Measurements from ENCODE around the gene PRKAR1B. TPM values are rescaled to one million over a fixed set of nuclear protein-coding genes. Genes with fewer than 3 reads are reported as not detected.
A peak's percentile ranks its signal among the peaks of the same experiment; 100 is the strongest.

Gene PRKAR1B
- total RNA-seq, 1 donor from 2014 or later = 11.8 TPM

DNA sequence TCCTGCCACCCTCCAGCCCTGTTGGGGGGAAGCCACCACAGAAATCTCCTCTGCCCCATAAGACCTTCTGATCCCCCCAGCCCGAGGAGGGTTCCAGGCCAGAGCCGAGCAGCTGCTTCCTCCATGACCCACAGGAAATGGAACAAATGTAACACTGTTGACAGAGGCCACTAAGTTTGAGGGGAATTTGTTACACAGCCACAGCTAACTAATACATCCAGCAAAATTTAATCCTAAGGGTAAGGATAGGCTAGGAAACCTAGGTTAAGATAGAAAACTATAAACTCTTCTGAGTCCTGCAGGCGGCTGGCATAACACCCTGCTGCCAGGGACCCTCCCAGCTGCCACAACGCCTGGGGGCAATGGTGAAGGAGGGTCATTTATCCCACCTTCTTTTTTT, 140.6 kb downstream of the PRKAR1B start:
- no peak overlapping the region for H3K27ac Mint-ChIP-seq
- Histone ChIP-seq H3K36me3 (no peaks in the 10 kb centered on the region), H3K27ac (no peak overlapping the region), H3K9me3 (ENCODE audit: low read depth) (no peaks in the 10 kb centered on the region), H3F3A (ENCODE audit: low read depth) (no peaks in the 10 kb centered on the region), H3K4me3 (no peak overlapping the region), H3K79me2 (ENCODE audit: low read depth) (no peaks in the 10 kb centered on the region), H3K4me2 (no peak overlapping the region), H3K9ac (no peak overlapping the region), H2AFZ (replicated peaks) (no peak overlapping the region), H4K20me1 (ENCODE audit: low read depth) (no peaks in the 10 kb centered on the region), H3K27me3 (no peaks in the 10 kb centered on the region), H3K4me1 (no peaks in the 10 kb centered on the region)
- H3K36me3 Mint-ChIP-seq = peaks cover 18% of the 10 kb centered on the region
- TF ChIP-seq, protein P1, sequence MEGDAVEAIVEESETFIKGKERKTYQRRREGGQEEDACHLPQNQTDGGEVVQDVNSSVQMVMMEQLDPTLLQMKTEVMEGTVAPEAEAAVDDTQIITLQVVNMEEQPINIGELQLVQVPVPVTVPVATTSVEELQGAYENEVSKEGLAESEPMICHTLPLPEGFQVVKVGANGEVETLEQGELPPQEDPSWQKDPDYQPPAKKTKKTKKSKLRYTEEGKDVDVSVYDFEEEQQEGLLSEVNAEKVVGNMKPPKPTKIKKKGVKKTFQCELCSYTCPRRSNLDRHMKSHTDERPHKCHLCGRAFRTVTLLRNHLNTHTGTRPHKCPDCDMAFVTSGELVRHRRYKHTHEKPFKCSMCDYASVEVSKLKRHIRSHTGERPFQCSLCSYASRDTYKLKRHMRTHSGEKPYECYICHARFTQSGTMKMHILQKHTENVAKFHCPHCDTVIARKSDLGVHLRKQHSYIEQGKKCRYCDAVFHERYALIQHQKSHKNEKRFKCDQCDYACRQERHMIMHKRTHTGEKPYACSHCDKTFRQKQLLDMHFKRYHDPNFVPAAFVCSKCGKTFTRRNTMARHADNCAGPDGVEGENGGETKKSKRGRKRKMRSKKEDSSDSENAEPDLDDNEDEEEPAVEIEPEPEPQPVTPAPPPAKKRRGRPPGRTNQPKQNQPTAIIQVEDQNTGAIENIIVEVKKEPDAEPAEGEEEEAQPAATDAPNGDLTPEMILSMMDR (IDR thresholded peaks at IDR 0.05) = no peak
- no peak for TF ChIP-seq EZH2 (IDR thresholded peaks at IDR 0.05)
- no peak for TF ChIP-seq EZH2phosphoT487 (IDR thresholded peaks at IDR 0.05)
- DNase-seq (ENCODE audit: low spot score) = no peak
- peaks cover 4% of the 10 kb centered on the region for H3K4me1 Mint-ChIP-seq
- peaks cover 14% of the 10 kb centered on the region for H3K27me3 Mint-ChIP-seq (ENCODE audit: insufficient read depth, low read depth)
- H3K4me3 Mint-ChIP-seq = no peak overlapping the region
- peaks cover 12% of the 10 kb centered on the region for H3K9me3 Mint-ChIP-seq

DNA sequence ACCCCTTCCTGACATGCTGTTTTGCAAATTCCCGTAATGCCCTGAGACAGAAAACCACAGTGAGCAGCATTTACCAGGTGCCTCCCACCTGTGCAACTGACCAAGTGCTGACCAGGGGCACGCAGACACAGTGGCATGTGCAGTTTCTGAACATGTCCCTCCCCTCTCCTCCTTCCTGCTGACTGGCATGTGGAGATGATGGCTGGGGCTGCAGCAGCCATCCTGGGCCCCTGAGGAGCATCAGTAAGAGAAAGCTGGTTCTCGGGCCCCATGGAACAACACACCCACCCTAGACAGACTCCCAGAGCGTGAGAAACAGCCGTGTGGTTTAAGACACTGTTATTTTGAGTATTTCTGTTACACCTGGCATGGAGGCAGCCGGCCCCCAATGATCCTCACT, 141.2 kb downstream of the PRKAR1B start:
- no peaks in the 10 kb centered on the region for H3K36me3 ChIP-seq

DNA sequence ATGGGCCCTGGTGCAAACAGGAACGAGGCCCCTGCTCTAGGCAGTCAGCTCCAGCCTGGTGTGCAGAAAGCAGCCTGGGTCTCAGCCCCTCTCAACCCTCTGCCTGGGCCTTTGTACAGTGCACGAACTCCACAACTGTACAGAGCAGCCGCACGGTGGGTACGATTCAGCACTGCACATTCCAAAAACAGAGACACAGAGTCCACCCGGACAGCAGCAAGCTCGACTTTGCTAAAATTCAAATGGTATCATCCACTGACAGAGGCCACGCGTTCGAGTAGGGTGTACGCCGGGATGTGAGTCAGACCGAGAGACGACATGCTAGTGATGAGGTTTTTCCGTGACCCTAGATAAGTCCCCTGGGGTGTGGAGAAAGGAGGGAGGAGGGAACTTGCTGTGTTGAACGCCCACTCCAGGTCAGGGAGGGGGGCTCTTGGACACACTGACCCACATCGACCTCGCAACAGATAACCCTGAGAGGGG, 141.8 kb downstream of the PRKAR1B start:
- Histone ChIP-seq H3K4me1 (no peaks in the 10 kb centered on the region), H4K20me1 (ENCODE audit: low read depth) (no peaks in the 10 kb centered on the region), H3K4me3 (no peak overlapping the region), H3F3A (ENCODE audit: low read depth) (no peaks in the 10 kb centered on the region), H3K36me3 (no peaks in the 10 kb centered on the region), H3K9ac (no peak overlapping the region), H3K9me3 (ENCODE audit: low read depth) (no peaks in the 10 kb centered on the region), H3K27ac (no peak overlapping the region), H3K27me3 (no peaks in the 10 kb centered on the region), H3K79me2 (ENCODE audit: low read depth) (no peaks in the 10 kb centered on the region), H3K4me2 (no peak overlapping the region), H2AFZ (replicated peaks) (no peak overlapping the region)
- Mint-ChIP-seq H3K4me3 (peak overlapping the region; percentile 2), H3K36me3 (peaks cover 18% of the 10 kb centered on the region), H3K4me1 (peaks cover 3% of the 10 kb centered on the region), H3K27me3 (ENCODE audit: insufficient read depth, low read depth) (peaks cover 14% of the 10 kb centered on the region), H3K27ac (no peak overlapping the region), H3K9me3 (peaks cover 12% of the 10 kb centered on the region)
- no peak for DNase-seq (ENCODE audit: low spot score)
- no peak for TF ChIP-seq EZH2 (IDR thresholded peaks at IDR 0.05)
- no peak for TF ChIP-seq EZH2phosphoT487 (IDR thresholded peaks at IDR 0.05)
- TF ChIP-seq, protein P1 (IDR thresholded peaks at IDR 0.05) = no peak

More for the DNA sequence above, 141.2 kb downstream of the PRKAR1B start:
- Histone ChIP-seq H3K79me2 (ENCODE audit: low read depth) (no peaks in the 10 kb centered on the region), H3K27ac (no peak overlapping the region), H3K9me3 (ENCODE audit: low read depth) (no peaks in the 10 kb centered on the region), H3K4me3 (no peak overlapping the region), H4K20me1 (ENCODE audit: low read depth) (no peaks in the 10 kb centered on the region), H3F3A (ENCODE audit: low read depth) (no peaks in the 10 kb centered on the region), H3K4me2 (no peak overlapping the region), H2AFZ (replicated peaks) (no peak overlapping the region), H3K9ac (no peak overlapping the region), H3K4me1 (no peaks in the 10 kb centered on the region), H3K27me3 (no peaks in the 10 kb centered on the region)
- Mint-ChIP-seq H3K36me3 (peaks cover 18% of the 10 kb centered on the region), H3K4me3 (no peak overlapping the region), H3K9me3 (peaks cover 12% of the 10 kb centered on the region), H3K4me1 (peaks cover 3% of the 10 kb centered on the region), H3K27ac (peak overlapping the region; percentile 83), H3K27me3 (ENCODE audit: insufficient read depth, low read depth) (peaks cover 14% of the 10 kb centered on the region)
- TF ChIP-seq, protein P1 (IDR thresholded peaks at IDR 0.05) = no peak
- TF ChIP-seq EZH2phosphoT487 (IDR thresholded peaks at IDR 0.05) (no peak), EZH2 (IDR thresholded peaks at IDR 0.05) (no peak)
- no peak for DNase-seq (ENCODE audit: low spot score)
